Measurements from ENCODE around the gene HNRNPC.

DNA sequence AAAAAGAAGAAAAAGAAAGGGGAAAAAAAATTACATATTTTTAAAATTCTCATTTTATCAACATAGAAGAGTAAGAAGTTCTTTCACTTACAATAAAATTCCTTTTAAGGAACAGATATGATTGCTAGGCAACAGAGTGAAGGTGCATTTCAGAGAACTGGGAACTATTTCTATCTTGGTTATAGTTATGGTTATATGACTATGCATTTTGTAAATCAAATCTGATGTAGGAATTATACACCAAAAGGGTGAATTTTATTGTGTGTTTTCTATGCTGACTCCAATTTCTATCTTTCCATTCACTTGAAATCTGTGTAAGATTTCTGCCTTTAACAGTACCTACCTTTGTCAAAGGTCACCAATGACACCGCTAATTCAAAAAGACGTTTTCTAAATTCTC is 50.1 kb downstream of the HNRNPC start:
- TF ChIP-seq, protein P1, sequence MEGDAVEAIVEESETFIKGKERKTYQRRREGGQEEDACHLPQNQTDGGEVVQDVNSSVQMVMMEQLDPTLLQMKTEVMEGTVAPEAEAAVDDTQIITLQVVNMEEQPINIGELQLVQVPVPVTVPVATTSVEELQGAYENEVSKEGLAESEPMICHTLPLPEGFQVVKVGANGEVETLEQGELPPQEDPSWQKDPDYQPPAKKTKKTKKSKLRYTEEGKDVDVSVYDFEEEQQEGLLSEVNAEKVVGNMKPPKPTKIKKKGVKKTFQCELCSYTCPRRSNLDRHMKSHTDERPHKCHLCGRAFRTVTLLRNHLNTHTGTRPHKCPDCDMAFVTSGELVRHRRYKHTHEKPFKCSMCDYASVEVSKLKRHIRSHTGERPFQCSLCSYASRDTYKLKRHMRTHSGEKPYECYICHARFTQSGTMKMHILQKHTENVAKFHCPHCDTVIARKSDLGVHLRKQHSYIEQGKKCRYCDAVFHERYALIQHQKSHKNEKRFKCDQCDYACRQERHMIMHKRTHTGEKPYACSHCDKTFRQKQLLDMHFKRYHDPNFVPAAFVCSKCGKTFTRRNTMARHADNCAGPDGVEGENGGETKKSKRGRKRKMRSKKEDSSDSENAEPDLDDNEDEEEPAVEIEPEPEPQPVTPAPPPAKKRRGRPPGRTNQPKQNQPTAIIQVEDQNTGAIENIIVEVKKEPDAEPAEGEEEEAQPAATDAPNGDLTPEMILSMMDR (conservative IDR thresholded peaks at IDR 0.05) = no peak
- TF ChIP-seq ZFX (IDR thresholded peaks at IDR 0.05) = no peak
